ENCODE data around the gene DCC.

The DCC gene

DNA sequence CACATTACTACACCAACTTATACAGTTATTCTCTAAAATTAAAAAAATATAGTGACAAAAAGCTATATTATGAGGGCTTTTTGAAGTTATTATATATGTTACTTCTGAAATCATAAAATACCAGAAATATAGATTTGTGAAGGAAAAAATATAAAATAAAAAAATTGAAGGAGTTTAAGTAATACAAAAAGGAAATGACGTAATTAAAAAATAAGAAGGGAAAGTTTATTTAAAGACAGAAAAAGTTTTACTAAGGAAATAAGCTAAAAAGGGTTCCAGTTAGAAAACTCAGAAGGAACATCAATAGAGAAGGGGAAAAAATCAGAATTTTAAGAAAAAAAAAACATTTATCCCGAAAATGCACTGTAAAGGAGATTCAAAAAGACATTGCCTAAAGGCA, 1187.4 kb downstream of the DCC start:
- TF ChIP-seq, protein P1, sequence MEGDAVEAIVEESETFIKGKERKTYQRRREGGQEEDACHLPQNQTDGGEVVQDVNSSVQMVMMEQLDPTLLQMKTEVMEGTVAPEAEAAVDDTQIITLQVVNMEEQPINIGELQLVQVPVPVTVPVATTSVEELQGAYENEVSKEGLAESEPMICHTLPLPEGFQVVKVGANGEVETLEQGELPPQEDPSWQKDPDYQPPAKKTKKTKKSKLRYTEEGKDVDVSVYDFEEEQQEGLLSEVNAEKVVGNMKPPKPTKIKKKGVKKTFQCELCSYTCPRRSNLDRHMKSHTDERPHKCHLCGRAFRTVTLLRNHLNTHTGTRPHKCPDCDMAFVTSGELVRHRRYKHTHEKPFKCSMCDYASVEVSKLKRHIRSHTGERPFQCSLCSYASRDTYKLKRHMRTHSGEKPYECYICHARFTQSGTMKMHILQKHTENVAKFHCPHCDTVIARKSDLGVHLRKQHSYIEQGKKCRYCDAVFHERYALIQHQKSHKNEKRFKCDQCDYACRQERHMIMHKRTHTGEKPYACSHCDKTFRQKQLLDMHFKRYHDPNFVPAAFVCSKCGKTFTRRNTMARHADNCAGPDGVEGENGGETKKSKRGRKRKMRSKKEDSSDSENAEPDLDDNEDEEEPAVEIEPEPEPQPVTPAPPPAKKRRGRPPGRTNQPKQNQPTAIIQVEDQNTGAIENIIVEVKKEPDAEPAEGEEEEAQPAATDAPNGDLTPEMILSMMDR (IDR thresholded peaks at IDR 0.05; ENCODE audit: low read depth, low read length, poor library complexity, severe bottlenecking) = no peak
- no peak for TF ChIP-seq EZH2phosphoT487 (IDR thresholded peaks at IDR 0.05; ENCODE audit: borderline replicate concordance, low read length)
- Histone ChIP-seq H3K36me3 (ENCODE audit: control insufficient read depth, low read length) (no peaks in the 10 kb centered on the region), H3K79me2 (ENCODE audit: control insufficient read depth, low read length) (no peaks in the 10 kb centered on the region), H3K4me1 (ENCODE audit: control insufficient read depth, low read length) (no peaks in the 10 kb centered on the region), H3K27me3 (ENCODE audit: control insufficient read depth, low read length) (no peaks in the 10 kb centered on the region), H3K9me3 (ENCODE audit: control insufficient read depth, insufficient read depth, low read length) (no peaks in the 10 kb centered on the region), H3K27ac (ENCODE audit: low read depth, low read length) (no peak overlapping the region), H3F3A (ENCODE audit: control insufficient read depth, insufficient read depth) (no peaks in the 10 kb centered on the region), H3K4me3 (ENCODE audit: low read length) (no peak overlapping the region), H3K9me2 (replicated peaks; ENCODE audit: control insufficient read depth, low read length) (no peaks in the 10 kb centered on the region), H4K20me1 (ENCODE audit: control insufficient read depth, insufficient read depth, low read depth, low read length) (no peaks in the 10 kb centered on the region), H3K4me2 (ENCODE audit: low read length) (no peak overlapping the region)

DNA sequence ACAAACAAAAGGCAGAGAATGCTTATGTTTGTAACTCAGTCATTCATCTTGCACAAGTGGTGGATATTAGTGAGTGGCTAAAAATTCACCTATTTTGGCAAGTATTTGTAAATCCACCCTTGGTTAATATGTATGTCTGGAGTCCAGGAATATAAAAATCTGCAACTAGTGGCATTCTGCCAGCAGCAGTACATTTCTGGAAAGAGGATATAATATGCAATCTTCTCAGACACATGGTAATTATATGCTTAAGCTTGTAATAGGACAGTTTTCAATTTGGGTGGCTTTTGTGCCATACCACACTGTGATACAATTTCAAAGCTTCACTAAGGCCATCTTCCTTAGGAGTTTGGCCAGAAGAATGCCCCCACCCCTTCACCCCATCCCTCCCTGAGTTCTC, 1191.2 kb downstream of the DCC start:
- H3K4me1 ChIP-seq (ENCODE audit: control insufficient read depth, low read length) = no peaks in the 10 kb centered on the region
- no peaks in the 10 kb centered on the region for H3K9me2 ChIP-seq (replicated peaks; ENCODE audit: control insufficient read depth, low read length)
- no peaks in the 10 kb centered on the region for H3K9me3 ChIP-seq (ENCODE audit: control insufficient read depth, insufficient read depth, low read length)
- H3K36me3 ChIP-seq (ENCODE audit: control insufficient read depth, low read length) = no peaks in the 10 kb centered on the region
- H4K20me1 ChIP-seq (ENCODE audit: control insufficient read depth, insufficient read depth, low read depth, low read length) = no peaks in the 10 kb centered on the region
- no peak overlapping the region for H3K4me2 ChIP-seq (ENCODE audit: low read length)
- H3K79me2 ChIP-seq (ENCODE audit: control insufficient read depth, low read length) = no peaks in the 10 kb centered on the region
- no peak overlapping the region for H3K4me3 ChIP-seq (ENCODE audit: low read length)
- no peaks in the 10 kb centered on the region for H3K27me3 ChIP-seq (ENCODE audit: control insufficient read depth, low read length)
- H3K27ac ChIP-seq (ENCODE audit: low read depth, low read length) = no peak overlapping the region
- TF ChIP-seq EZH2phosphoT487 (IDR thresholded peaks at IDR 0.05; ENCODE audit: borderline replicate concordance, low read length) = no peak
- TF ChIP-seq, protein P1 (IDR thresholded peaks at IDR 0.05; ENCODE audit: low read depth, low read length, poor library complexity, severe bottlenecking) = no peak
- no peaks in the 10 kb centered on the region for H3F3A ChIP-seq (ENCODE audit: control insufficient read depth, insufficient read depth)

DNA sequence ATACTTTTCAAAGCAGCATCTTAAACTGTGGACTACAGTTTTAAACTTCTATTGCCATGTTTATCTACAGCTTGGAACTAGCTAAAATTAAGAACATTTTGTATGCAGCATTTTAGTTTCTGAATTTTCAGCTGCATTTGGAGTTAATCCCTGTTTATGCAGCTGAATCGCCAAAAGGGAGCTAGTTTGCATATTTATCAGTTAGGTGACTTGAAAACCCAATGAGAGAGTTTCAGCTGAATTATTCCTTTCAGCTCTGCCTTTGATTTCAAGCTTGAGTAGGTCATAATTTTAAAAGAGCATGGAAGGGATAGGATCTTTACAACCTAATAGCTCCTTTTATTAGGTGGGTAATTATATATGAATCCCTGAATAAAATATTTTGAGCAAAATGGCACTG, 1191.9 kb downstream of the DCC start:
- Histone ChIP-seq H3K4me3 (ENCODE audit: low read length) (no peak overlapping the region), H3K79me2 (ENCODE audit: control insufficient read depth, low read length) (no peaks in the 10 kb centered on the region), H3K36me3 (ENCODE audit: control insufficient read depth, low read length) (no peaks in the 10 kb centered on the region), H3K4me2 (ENCODE audit: low read length) (no peak overlapping the region), H3F3A (ENCODE audit: control insufficient read depth, insufficient read depth) (no peaks in the 10 kb centered on the region), H3K27ac (ENCODE audit: low read depth, low read length) (no peak overlapping the region), H3K4me1 (ENCODE audit: control insufficient read depth, low read length) (no peaks in the 10 kb centered on the region), H4K20me1 (ENCODE audit: control insufficient read depth, insufficient read depth, low read depth, low read length) (no peaks in the 10 kb centered on the region), H3K9me2 (replicated peaks; ENCODE audit: control insufficient read depth, low read length) (no peaks in the 10 kb centered on the region), H3K27me3 (ENCODE audit: control insufficient read depth, low read length) (no peaks in the 10 kb centered on the region), H3K9me3 (ENCODE audit: control insufficient read depth, insufficient read depth, low read length) (no peaks in the 10 kb centered on the region)
- TF ChIP-seq, protein P1 (IDR thresholded peaks at IDR 0.05; ENCODE audit: low read depth, low read length, poor library complexity, severe bottlenecking) = no peak
- TF ChIP-seq EZH2phosphoT487 (IDR thresholded peaks at IDR 0.05; ENCODE audit: borderline replicate concordance, low read length) = no peak

DNA sequence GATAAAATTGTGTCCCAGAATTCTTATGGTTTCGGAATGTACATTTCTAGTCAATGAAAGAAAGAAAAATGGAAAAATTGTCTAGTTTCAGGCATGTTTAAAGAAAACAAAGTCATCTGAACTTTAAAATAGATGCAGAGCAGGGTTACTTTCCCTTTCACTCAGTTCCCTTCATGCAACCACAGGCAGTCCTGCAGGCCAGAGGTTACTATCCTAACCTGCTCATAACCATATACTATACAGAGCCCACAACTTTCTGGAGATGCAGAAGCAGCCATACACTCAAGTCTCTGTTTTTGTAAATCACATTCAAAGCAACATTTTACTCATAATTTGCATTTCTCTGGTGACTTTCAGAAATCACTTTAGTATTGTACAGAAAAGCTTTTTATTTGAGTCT, 1194.2 kb downstream of the DCC start:
- no peaks in the 10 kb centered on the region for H3K9me3 ChIP-seq (ENCODE audit: control insufficient read depth, insufficient read depth, low read length)
- no peak overlapping the region for H3K27ac ChIP-seq (ENCODE audit: low read depth, low read length)
- H3K79me2 ChIP-seq (ENCODE audit: control insufficient read depth, low read length) = no peaks in the 10 kb centered on the region
- no peaks in the 10 kb centered on the region for H3K27me3 ChIP-seq (ENCODE audit: control insufficient read depth, low read length)
- no peak overlapping the region for H3K4me2 ChIP-seq (ENCODE audit: low read length)
- H3K4me3 ChIP-seq (ENCODE audit: low read length) = no peak overlapping the region
- no peak for TF ChIP-seq EZH2phosphoT487 (IDR thresholded peaks at IDR 0.05; ENCODE audit: borderline replicate concordance, low read length)
- TF ChIP-seq, protein P1 (IDR thresholded peaks at IDR 0.05; ENCODE audit: low read depth, low read length, poor library complexity, severe bottlenecking) = no peak
- H3K4me1 ChIP-seq (ENCODE audit: control insufficient read depth, low read length) = no peaks in the 10 kb centered on the region
- no peaks in the 10 kb centered on the region for H3F3A ChIP-seq (ENCODE audit: control insufficient read depth, insufficient read depth)
- H3K9me2 ChIP-seq (replicated peaks; ENCODE audit: control insufficient read depth, low read length) = no peaks in the 10 kb centered on the region
- no peaks in the 10 kb centered on the region for H4K20me1 ChIP-seq (ENCODE audit: control insufficient read depth, insufficient read depth, low read depth, low read length)
- no peaks in the 10 kb centered on the region for H3K36me3 ChIP-seq (ENCODE audit: control insufficient read depth, low read length)
